Measurements from ENCODE around the gene RELCH.

The RELCH gene

DNA sequence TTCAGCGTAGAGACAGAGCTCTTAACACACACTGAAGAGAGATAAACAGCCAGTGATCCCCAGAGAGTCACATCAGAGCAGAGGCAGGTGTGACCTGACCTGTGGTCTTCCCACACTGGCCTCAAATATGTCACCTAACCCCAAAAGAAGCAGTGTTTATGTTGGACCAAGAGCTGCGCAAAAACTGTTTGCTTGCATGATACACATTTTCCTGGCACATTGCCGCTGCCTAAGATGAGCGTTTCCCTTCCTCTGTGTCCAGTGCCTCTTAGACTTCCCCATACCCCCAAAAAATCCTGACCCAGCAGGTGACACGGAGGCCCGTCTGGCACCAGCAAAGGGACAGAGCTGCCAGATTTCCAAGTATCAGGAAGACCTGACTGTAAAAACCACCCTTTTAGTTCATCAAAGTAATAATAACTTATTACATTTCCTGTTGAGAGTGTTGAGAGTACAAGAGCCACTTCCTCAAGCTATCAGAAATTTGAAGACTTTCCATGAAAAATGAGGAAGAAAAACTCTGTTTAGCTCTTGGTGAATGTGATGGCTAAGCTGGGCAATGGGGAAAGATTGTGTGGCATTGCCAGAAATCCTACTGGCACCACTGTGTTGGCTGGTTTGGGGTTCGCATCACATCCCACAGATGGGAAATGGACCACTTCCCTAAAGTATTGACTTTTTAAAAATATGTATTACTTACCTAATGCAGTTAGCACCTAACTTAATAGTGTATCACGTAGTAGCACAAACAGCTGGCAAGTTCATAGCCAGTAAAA lies 144.7 kb downstream of the RELCH start:
- peaks cover 7% of the 10 kb centered on the region for H3K27me3 ChIP-seq
- no peak for DNase-seq

DNA sequence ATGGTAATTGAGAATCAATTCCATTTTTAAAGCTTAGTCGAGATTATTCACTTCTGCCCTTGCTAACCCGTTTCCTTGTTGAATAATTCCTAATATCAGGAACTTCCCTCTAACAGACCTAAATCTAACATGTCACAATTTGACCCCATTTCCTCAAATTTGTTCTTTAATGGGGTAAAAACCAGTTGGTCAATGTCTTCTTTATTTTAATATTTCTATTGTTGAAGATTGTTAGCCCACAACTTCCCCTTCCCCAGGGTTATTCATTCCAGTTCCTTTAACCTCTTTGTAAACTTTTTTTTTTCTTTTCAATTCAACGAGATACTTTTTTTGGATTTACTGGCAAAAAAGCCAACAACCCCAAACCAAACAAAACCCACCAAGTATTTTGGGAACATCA lies 145.4 kb downstream of the RELCH start:
- TF ChIP-seq, protein P1, sequence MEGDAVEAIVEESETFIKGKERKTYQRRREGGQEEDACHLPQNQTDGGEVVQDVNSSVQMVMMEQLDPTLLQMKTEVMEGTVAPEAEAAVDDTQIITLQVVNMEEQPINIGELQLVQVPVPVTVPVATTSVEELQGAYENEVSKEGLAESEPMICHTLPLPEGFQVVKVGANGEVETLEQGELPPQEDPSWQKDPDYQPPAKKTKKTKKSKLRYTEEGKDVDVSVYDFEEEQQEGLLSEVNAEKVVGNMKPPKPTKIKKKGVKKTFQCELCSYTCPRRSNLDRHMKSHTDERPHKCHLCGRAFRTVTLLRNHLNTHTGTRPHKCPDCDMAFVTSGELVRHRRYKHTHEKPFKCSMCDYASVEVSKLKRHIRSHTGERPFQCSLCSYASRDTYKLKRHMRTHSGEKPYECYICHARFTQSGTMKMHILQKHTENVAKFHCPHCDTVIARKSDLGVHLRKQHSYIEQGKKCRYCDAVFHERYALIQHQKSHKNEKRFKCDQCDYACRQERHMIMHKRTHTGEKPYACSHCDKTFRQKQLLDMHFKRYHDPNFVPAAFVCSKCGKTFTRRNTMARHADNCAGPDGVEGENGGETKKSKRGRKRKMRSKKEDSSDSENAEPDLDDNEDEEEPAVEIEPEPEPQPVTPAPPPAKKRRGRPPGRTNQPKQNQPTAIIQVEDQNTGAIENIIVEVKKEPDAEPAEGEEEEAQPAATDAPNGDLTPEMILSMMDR (IDR thresholded peaks at IDR 0.05; ENCODE audit: low read depth, low read length): no peak
- Histone ChIP-seq H3K27me3 (peaks cover under 1% of the 10 kb centered on the region), H3K36me3 (no peaks in the 10 kb centered on the region), H3K9me3 (no peaks in the 10 kb centered on the region), H3K4me1 (no peaks in the 10 kb centered on the region), H3K4me3 (ENCODE audit: low read depth, low read length) (no peak overlapping the region)
- no peak for DNase-seq

More for the DNA sequence above, 144.7 kb downstream of the RELCH start:
- Histone ChIP-seq H3K9me3 (no peaks in the 10 kb centered on the region), H3K4me3 (ENCODE audit: low read depth, low read length) (no peak overlapping the region), H3K36me3 (no peaks in the 10 kb centered on the region), H3K4me1 (no peaks in the 10 kb centered on the region)
- TF ChIP-seq, protein P1 (IDR thresholded peaks at IDR 0.05; ENCODE audit: low read depth, low read length): no peak

DNA sequence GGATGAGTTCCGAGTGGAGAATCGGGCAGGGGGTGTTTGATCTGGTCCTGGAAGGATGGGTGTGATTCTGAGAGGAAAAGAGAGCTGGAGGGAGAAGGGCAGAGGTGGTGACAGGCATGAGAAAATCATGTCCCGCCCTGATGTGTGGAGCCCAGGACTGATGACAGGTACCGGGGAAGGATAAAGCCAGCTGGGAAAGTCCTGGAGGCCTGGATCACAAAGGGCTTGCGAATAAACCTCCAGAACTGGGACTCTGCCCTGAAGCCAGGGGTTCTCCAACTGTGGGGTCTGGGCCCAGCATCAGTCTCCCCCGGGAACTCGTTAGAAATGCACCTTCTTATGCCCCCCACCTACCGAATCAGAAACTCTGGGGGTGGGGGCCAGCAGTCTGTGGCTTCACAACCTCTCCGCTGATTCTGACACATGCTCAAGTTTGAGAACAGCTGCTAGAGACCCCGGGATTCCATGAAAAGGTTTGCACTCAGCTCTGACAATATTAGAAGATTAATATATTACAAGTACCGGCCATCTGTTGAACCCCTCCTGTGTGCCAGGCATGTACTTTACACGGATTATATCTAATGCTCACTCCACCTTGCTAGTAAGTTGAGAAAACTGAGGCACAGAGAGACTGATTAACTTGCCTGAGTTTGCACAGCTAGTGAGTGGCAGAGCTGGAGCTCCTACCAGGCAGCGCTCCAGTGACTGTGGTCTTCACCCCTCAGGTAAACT lies 146.1 kb downstream of the RELCH start:
- Histone ChIP-seq H3K9me3 (no peaks in the 10 kb centered on the region), H3K36me3 (no peaks in the 10 kb centered on the region), H3K27me3 (no peaks in the 10 kb centered on the region), H3K4me3 (ENCODE audit: low read depth, low read length) (no peak overlapping the region), H3K4me1 (no peaks in the 10 kb centered on the region)
- TF ChIP-seq, protein P1 (IDR thresholded peaks at IDR 0.05; ENCODE audit: low read depth, low read length): no peak
- no peak for DNase-seq

DNA sequence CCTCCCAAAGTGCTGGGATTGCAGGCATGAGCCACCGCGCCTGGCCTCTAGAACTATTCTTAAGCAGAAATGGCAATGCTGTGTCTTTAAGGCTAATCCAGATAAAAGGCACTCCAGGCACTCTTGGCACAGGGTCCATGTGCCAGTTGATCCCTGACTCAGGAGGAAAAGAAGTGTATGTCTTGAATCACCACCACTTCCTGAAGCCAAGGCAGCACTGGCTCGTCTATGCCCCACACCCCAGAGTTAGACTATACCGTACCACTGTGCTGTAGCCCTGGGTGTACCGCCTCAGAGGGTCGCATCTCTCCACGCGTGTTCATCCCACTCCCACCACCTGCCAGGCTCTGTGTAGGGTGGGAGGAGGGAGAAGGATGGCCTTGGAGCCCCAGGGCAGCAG lies 147.1 kb downstream of the RELCH start:
- H3K36me3 ChIP-seq: no peaks in the 10 kb centered on the region
- TF ChIP-seq, protein P1 (IDR thresholded peaks at IDR 0.05; ENCODE audit: low read depth, low read length): no peak
- H3K9me3 ChIP-seq: no peaks in the 10 kb centered on the region
- no peaks in the 10 kb centered on the region for H3K27me3 ChIP-seq
- no peaks in the 10 kb centered on the region for H3K4me1 ChIP-seq
- DNase-seq: no peak
- no peak overlapping the region for H3K4me3 ChIP-seq (ENCODE audit: low read depth, low read length)

DNA sequence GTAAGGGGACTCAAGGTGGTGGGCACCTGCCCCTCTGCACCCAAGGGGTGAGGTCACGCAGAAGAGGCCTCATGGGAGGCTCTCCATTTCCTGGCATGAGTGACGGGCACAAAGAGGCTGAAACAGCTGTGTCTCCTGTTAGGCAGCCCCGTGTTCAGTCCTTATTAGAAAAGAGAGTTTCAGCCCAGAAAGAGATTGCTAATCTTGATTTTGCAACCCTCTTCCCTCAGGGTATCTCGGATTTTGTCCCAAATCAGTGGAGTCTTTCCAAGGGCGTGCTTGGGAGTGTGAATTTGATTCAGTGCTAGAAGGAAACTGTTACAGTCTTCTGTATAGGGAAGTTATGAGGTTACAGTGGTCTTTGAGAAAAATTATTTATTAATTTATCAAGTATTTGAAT lies 148.4 kb downstream of the RELCH start:
- H3K27me3 ChIP-seq: no peaks in the 10 kb centered on the region
- no peaks in the 10 kb centered on the region for H3K36me3 ChIP-seq
- TF ChIP-seq, protein P1 (IDR thresholded peaks at IDR 0.05; ENCODE audit: low read depth, low read length): no peak
- no peak for DNase-seq
- no peaks in the 10 kb centered on the region for H3K9me3 ChIP-seq
- no peak overlapping the region for H3K4me3 ChIP-seq (ENCODE audit: low read depth, low read length)
- H3K4me1 ChIP-seq: no peaks in the 10 kb centered on the region

DNA sequence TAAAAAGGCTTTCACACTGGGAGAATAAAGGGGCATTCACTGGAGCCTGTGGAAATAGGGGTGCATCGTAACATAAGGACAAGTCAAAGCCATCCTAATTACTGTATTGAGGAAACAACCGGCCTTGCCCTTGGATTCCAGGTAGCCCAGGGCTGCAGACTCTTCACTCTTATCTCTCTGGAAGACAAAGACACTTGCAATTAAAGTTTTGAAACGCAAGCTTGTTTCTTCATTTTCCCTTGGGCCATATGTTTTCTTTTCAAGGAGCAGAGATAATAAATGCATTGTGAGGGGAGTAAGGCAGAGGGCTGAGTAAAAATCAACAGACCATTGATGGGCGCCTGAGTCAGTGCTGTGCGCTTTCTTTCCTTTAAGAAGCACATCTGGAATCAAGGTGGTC lies 149.6 kb downstream of the RELCH start:
- Histone ChIP-seq H3K9me3 (no peaks in the 10 kb centered on the region), H3K27me3 (no peaks in the 10 kb centered on the region)
- TF ChIP-seq, protein P1 (IDR thresholded peaks at IDR 0.05; ENCODE audit: low read depth, low read length): no peak

More for the DNA sequence above, 149.6 kb downstream of the RELCH start:
- DNase-seq: no peak
- H3K36me3 ChIP-seq: no peaks in the 10 kb centered on the region
- no peaks in the 10 kb centered on the region for H3K4me1 ChIP-seq
- H3K4me3 ChIP-seq (ENCODE audit: low read depth, low read length): no peak overlapping the region

Data from BE2C (cell line).